A549 (cell line): ENCODE data around the gene ZNF33A. TPM values are rescaled to one million over a fixed set of nuclear protein-coding genes. Genes with fewer than 3 reads are reported as not detected.

Experiments
- ATAC-seq, 2 experiments: fragments of 200-7000 bp in 1 of 2; fragments of >200 bp in 1 of 2; cut with Nextera tagmentation in 1 of 2; cut with Tn5 transposase in 1 of 2; 3 replicates each; pipeline versions ENCODE4 v1.8.0 to v1.9.1; 2018 to 2020; ENCODE audit warnings: mild to moderate bottlenecking in 1 of 2, moderate library complexity in 1 of 2
- CTCF ChIA-PET: fragments of 300-600 bp; sonication (Branson Sonifier 250); formaldehyde crosslinking; extraction: SDS; loops from one replicate; lab custom pipeline; 2021; ENCODE audit warnings: antibody characterized with exemption, inconsistent platforms; lab: Yijun Ruan, JAX
- POLR2A ChIA-PET: fragments of 350-600 bp; formaldehyde crosslinking; extraction: SDS; loops from one replicate; lab custom pipeline; 2021; ENCODE audit warnings: antibody characterized with exemption, inconsistent platforms; lab: Yijun Ruan, JAX
- DNase-seq, 2 experiments: peaks; one replicate each; pipeline versions ENCODE4 v3.0.0 to v3.0.0-alpha.2; 2011 to 2016; ENCODE audit warnings: low read depth in 1 of 2, low spot score in 1 of 2
- FAIRE-seq: peaks from 2 replicates; lab custom pipeline; 2011; peaks lifted over from hg19 to GRCh38; lab: Jason Lieb, UNC
- H3K27ac ChIP-seq, 2 experiments: fragments of >200 bp; sonication (Bioruptor Twin); formaldehyde crosslinking; 3 replicates each; pipeline ENCODE4 v1.5.1; 2016 to 2017
- H3K4me1 ChIP-seq: fragments of >200 bp; sonication (Bioruptor Twin); formaldehyde crosslinking; 3 replicates; pipeline ENCODE4 v1.6.1; 2016
- H3K4me2 ChIP-seq: fragments of >200 bp; sonication (Bioruptor Twin); formaldehyde crosslinking; 3 replicates; pipeline ENCODE4 v1.6.1; 2016
- H3K4me3 ChIP-seq: fragments of >200 bp; sonication (Bioruptor Twin); formaldehyde crosslinking; 3 replicates; pipeline ENCODE4 v1.5.1; 2016
- H3K9me3 ChIP-seq: fragments of >200 bp; sonication (Bioruptor Twin); formaldehyde crosslinking; 3 replicates; pipeline ENCODE4 v1.6.1; 2016
- BHLHE40 ChIP-seq: IDR thresholded peaks from 2 replicates; pipeline ENCODE4 v1.6.1; 2012; ENCODE audit warnings: low read depth, low read length, inconsistent platforms
- CBX8 ChIP-seq: fragments of 200-600 bp; sonication (generic); IDR thresholded peaks from 2 replicates; pipeline ENCODE4 v1.6.1; 2016
- CEBPB ChIP-seq, 2 experiments: fragments of >200 bp in 1 of 2; sonication (Bioruptor Twin) in 1 of 2; formaldehyde crosslinking in 1 of 2; IDR thresholded peaks; 2 replicates each; pipeline ENCODE4 v1.6.1; 2012 to 2016
- CHD2 ChIP-seq: fragments of 150-350 bp; IDR thresholded peaks from 2 replicates; pipeline ENCODE4 v1.6.1; 2014; ENCODE audit warnings: low read length; ENCODE audit not compliant: partially characterized antibody
- E2F6 ChIP-seq: IDR thresholded peaks from 2 replicates; pipeline ENCODE4 v1.6.1; 2012; ENCODE audit warnings: low read depth, borderline replicate concordance
- EHF ChIP-seq: fragments of 250-450 bp; sonication (Bioruptor Pico); IDR thresholded peaks from 2 replicates; pipeline ENCODE4 v1.5.0; 2020; ENCODE audit warnings: mild to moderate bottlenecking
- ESRRA ChIP-seq: fragments of 150-350 bp; IDR thresholded peaks from 2 replicates; pipeline ENCODE4 v1.6.1; 2014; ENCODE audit warnings: mild to moderate bottlenecking, low read length, borderline replicate concordance
- FOSB ChIP-seq: fragments of 250-450 bp; sonication (Bioruptor Pico); IDR thresholded peaks from 2 replicates; pipeline ENCODE4 v1.5.0; 2020; ENCODE audit warnings: mild to moderate bottlenecking, moderate library complexity
- FOXS1 ChIP-seq: fragments of 250-450 bp; sonication (Bioruptor Pico); IDR thresholded peaks from 2 replicates; pipeline ENCODE4 v1.5.0; 2020; ENCODE audit warnings: mild to moderate bottlenecking, moderate library complexity
- GATA3 ChIP-seq: IDR thresholded peaks from 2 replicates; pipeline ENCODE4 v1.6.1; 2012; ENCODE audit warnings: borderline replicate concordance
- HES2 ChIP-seq: fragments of >200 bp; sonication (Bioruptor Twin); formaldehyde crosslinking; IDR thresholded peaks from 2 replicates; pipeline ENCODE4 v1.6.1; 2016
- HEYL ChIP-seq: fragments of 250-450 bp; sonication (Bioruptor Pico); IDR thresholded peaks from 2 replicates; pipeline ENCODE4 v1.8.0; 2021; ENCODE audit warnings: mild to moderate bottlenecking, moderate library complexity
- HMGXB4 ChIP-seq: fragments of 250-450 bp; sonication (Bioruptor Pico); IDR thresholded peaks from 2 replicates; pipeline ENCODE4 v1.5.0; 2021; ENCODE audit warnings: mild to moderate bottlenecking, moderate library complexity, borderline replicate concordance
- HOXA7 ChIP-seq: fragments of 250-450 bp; sonication (Bioruptor Pico); IDR thresholded peaks from 2 replicates; pipeline ENCODE4 v1.5.0; 2020; ENCODE audit warnings: mild to moderate bottlenecking, moderate library complexity
- HOXB5 ChIP-seq: fragments of 250-450 bp; sonication (Bioruptor Pico); IDR thresholded peaks from 2 replicates; pipeline ENCODE4 v1.5.0; 2020; ENCODE audit warnings: mild to moderate bottlenecking, moderate library complexity
- JUN ChIP-seq, 2 experiments: fragments of >200 bp; sonication (Bioruptor Twin); formaldehyde crosslinking; IDR thresholded peaks; 2 replicates in 1 of 2; 3 replicates in 1 of 2; pipeline ENCODE4 v1.6.1; 2016 to 2017
- JUNB ChIP-seq: fragments of >200 bp; sonication (Bioruptor Twin); formaldehyde crosslinking; IDR thresholded peaks from 2 replicates; pipeline ENCODE4 v1.6.1; 2016
- KDM1A ChIP-seq: fragments of 200-600 bp; sonication (generic); IDR thresholded peaks from 2 replicates; pipeline ENCODE4 v1.6.1; 2016; ENCODE audit warnings: low read depth, mild to moderate bottlenecking
- MAFK ChIP-seq: fragments of 450-650 bp; IDR thresholded peaks from 2 replicates; pipeline ENCODE4 v1.6.1; 2014; ENCODE audit not compliant: partially characterized antibody
- MAX ChIP-seq: IDR thresholded peaks from 2 replicates; pipeline ENCODE4 v1.6.1; 2012
- MYC ChIP-seq: IDR thresholded peaks from 2 replicates; pipeline ENCODE4 v1.6.1; 2012; ENCODE audit warnings: mild to moderate bottlenecking, inconsistent platforms, low read length, improper control_type of control experiment, borderline replicate concordance
- NR3C1 ChIP-seq: fragments of >200 bp; sonication (Bioruptor Twin); formaldehyde crosslinking; IDR thresholded peaks from 3 replicates; pipeline ENCODE4 v1.6.1; 2017
- PBX3 ChIP-seq: IDR thresholded peaks from 2 replicates; pipeline ENCODE4 v1.6.1; 2012
- PHF8 ChIP-seq: fragments of 200-600 bp; sonication (generic); IDR thresholded peaks from 2 replicates; pipeline ENCODE4 v1.6.1; 2016; ENCODE audit warnings: low read depth, mild to moderate bottlenecking, antibody characterized with exemption, moderate library complexity, borderline replicate concordance
- POLR2A ChIP-seq: IDR thresholded peaks from 2 replicates; pipeline ENCODE4 v1.6.1; 2012; ENCODE audit warnings: mild to moderate bottlenecking, low read length
- RARB ChIP-seq: fragments of 250-450 bp; sonication (Bioruptor Pico); IDR thresholded peaks from 2 replicates; pipeline ENCODE4 v1.8.0; 2021; ENCODE audit warnings: mild to moderate bottlenecking, moderate library complexity
- RFX5 ChIP-seq: fragments of 450-650 bp; IDR thresholded peaks from 2 replicates; pipeline ENCODE4 v1.7.1; 2014; ENCODE audit warnings: antibody characterized with exemption, mild to moderate bottlenecking, moderate library complexity
- SMC3 ChIP-seq: fragments of >200 bp; sonication (Bioruptor Twin); formaldehyde crosslinking; IDR thresholded peaks from 3 replicates; pipeline ENCODE4 v1.6.1; 2018; ENCODE audit warnings: inconsistent platforms
- ZC3H11A ChIP-seq: fragments of 450-650 bp; IDR thresholded peaks from 2 replicates; pipeline ENCODE4 v1.6.1; 2014; ENCODE audit warnings: antibody characterized with exemption, mild to moderate bottlenecking
- ZFP36 ChIP-seq: fragments of 450-650 bp; IDR thresholded peaks from 2 replicates; pipeline ENCODE4 v1.6.1; 2014; ENCODE audit warnings: borderline replicate concordance; ENCODE audit not compliant: partially characterized antibody
- WGBS: methylation state at CpG from one replicate; pipeline ENCODE4 v1.1.6; 2017; ENCODE audit errors: missing lambda C conversion rate; 5-methylcytosine and 5-hydroxymethylcytosine counted together
- polyA plus RNA-seq, 4 experiments: library from polyadenylated mRNA; depleted of rRNA in 3 of 4; stranded (reverse); fragments of >200 nt; fragmentation: RNase III in 1 of 4; extraction: RNeasy Plus Mini Kit Qiagen cat#74134 plus additional on column Dnase treatment in 1 of 4; gene quantifications; 2 replicates in 3 of 4; 3 replicates in 1 of 4; pipeline ENCODE4 v1.2.3, GENCODE V29; 2011 to 2017

Gene ZNF33A
- polyA plus RNA-seq, 2 of the 4 experiments (the other 2 are of a cell fraction): 15.6 to 18.7 TPM

GRCh38 chr10:37972396-37972795, 38.1 kb upstream of the ZNF33A start:
- ChIA-PET CTCF (no interaction called here), POLR2A (no interaction called here)
- Histone ChIP-seq H3K4me1 (peaks cover 4% of the 10 kb centered on the region; the same call in 1 of the 3 replicates), H3K9me3 (peaks cover 18% of the 10 kb centered on the region; the same call in 2 of the 3 replicates), H3K4me2 (no peak overlapping the region), H3K4me3 (no peak overlapping the region), H3K27ac (no peak overlapping the region)
- DNase-seq: no peak
- TF ChIP-seq PHF8 (no peak), MAFK (peak; percentile 62), SMC3 (no peak), JUNB (no peak), ZFP36 (no peak), GATA3 (no peak), NR3C1 (no peak), RFX5 (no peak)
- WGBS: 95% methylated on average over 1 of the region's 1 CpG
- no peak for ATAC-seq
- no peak for FAIRE-seq

- Histone ChIP-seq H3K27ac (peak overlapping the region; percentile 80 to 92), H3K4me1 (peaks cover 4% of the 10 kb centered on the region; the same call in 1 of the 3 replicates), H3K4me2 (peak overlapping the region; percentile 90), H3K4me3 (peak overlapping the region; percentile 58), H3K9me3 (peaks cover 18% of the 10 kb centered on the region; the same call in 2 of the 3 replicates)
- ATAC-seq (no peak), FAIRE-seq (no peak), DNase-seq (peak; percentile 10 to 37)
- ChIA-PET POLR2A (interaction anchor here (1.0 to 1.8 kb wide), 3 partner anchors 19 to 119 kb away, joined by 3 to 11 read pairs (median 5); partner anchors contain the start of genes ZNF33A and ZNF37A), CTCF (interaction anchor here (0.6 to 2.2 kb wide), 6 partner anchors 10 to 35 kb away, joined by 3 to 8 read pairs (median 4); partner anchors contain the start of gene ZNF33A)
- TF ChIP-seq CEBPB (IDR thresholded peaks at IDR 0.05) (0 out of 4 replicates have a peak, but pooled peaks of 1 of the 2 experiments have one; percentile 33), HMGXB4 (CRISPR knock-in tag) (no peak)
- WGBS: 40% methylated on average over 5 of the region's 5 CpGs
Measured at GRCh38 chr10:37975401-37975991, 35.0 kb upstream of the ZNF33A start.

- H3K4me1 ChIP-seq: peaks cover 4% of the 10 kb centered on the region; the same call in 1 of the 3 replicates
- peak within 1 kb of the TSS; percentile 58 for H3K4me3 ChIP-seq
- POLR2A ChIA-PET: interaction anchor here (1.0 to 1.8 kb wide), 4 partner anchors 34 to 426 kb away, joined by 4 to 11 read pairs (median 8); partner anchors contain the start of genes ZNF33A and ZNF37A
- FAIRE-seq (peak; percentile 82), ATAC-seq (peak; percentile 96 to 98), DNase-seq (peak; percentile 94 to 99)
- 2% methylated on average over 34 of the region's 66 CpGs for WGBS
- H3K4me2 ChIP-seq: peak within 1 kb of the TSS; percentile 90
- H3K9me3 ChIP-seq: peaks cover 18% of the 10 kb centered on the region; the same call in 2 of the 3 replicates
- peak within 1 kb of the TSS; percentile 80 to 92 for H3K27ac ChIP-seq
- CTCF ChIA-PET: interaction anchor here (0.6 to 2.2 kb wide), 20 partner anchors 9 to 170 kb away, joined by 3 to 10 read pairs (median 4); partner anchors contain the start of genes ZNF248, ZNF33A and ZNF37A
- no peak for TF ChIP-seq KDM1A
- no peak for TF ChIP-seq NR3C1
- TF ChIP-seq E2F6: peak; percentile 32; the same call in 1 of the 2 replicates
- TF ChIP-seq HOXA7 (CRISPR knock-in tag): no peak
- no peak for TF ChIP-seq HOXB5 (CRISPR knock-in tag)
- TF ChIP-seq ESRRA: no peak
- TF ChIP-seq CBX8: no peak
- no peak; the same call in none of the 2 replicates for TF ChIP-seq MYC
- no peak for TF ChIP-seq EHF
- peak; percentile 61 to 79; a peak in 4 of 5 replicates for TF ChIP-seq JUN (IDR thresholded peaks at IDR 0.05)
- TF ChIP-seq PBX3: 0 out of 2 replicates have a peak, but pooled peaks have one; percentile 17
- no peak for TF ChIP-seq ZC3H11A
- no peak for TF ChIP-seq FOSB (CRISPR knock-in tag)
- TF ChIP-seq HEYL: no peak
- no peak for TF ChIP-seq HES2
- TF ChIP-seq CHD2: no peak
- peak; percentile 83 for TF ChIP-seq POLR2A
- no peak for TF ChIP-seq FOXS1 (CRISPR knock-in tag)
- TF ChIP-seq MAX: no peak; the same call in 1 of the 2 replicates
- TF ChIP-seq RARB (CRISPR knock-in tag): no peak
- peak; percentile 75 for TF ChIP-seq SMC3
- no peak for TF ChIP-seq BHLHE40
Measured at GRCh38 chr10:37976091-37976879, 34.2 kb upstream of the ZNF33A start, which contains the start of gene ZNF25. ZNF25 (minus strand) TSS chr10:37976647; CDS start chr10:37971722, 4,925 bp downstream.
